HG03196 (cell line): Measurements from ENCODE around the gene POLR1G.

ENCODE experiments used
- ATAC-seq: cut with Tn5 transposase; IDR thresholded peaks from one replicate; pipeline ENCODE4 v1.9.1; 2021; ENCODE audit not compliant: unreplicated experiment

POLR1G gene

DNA sequence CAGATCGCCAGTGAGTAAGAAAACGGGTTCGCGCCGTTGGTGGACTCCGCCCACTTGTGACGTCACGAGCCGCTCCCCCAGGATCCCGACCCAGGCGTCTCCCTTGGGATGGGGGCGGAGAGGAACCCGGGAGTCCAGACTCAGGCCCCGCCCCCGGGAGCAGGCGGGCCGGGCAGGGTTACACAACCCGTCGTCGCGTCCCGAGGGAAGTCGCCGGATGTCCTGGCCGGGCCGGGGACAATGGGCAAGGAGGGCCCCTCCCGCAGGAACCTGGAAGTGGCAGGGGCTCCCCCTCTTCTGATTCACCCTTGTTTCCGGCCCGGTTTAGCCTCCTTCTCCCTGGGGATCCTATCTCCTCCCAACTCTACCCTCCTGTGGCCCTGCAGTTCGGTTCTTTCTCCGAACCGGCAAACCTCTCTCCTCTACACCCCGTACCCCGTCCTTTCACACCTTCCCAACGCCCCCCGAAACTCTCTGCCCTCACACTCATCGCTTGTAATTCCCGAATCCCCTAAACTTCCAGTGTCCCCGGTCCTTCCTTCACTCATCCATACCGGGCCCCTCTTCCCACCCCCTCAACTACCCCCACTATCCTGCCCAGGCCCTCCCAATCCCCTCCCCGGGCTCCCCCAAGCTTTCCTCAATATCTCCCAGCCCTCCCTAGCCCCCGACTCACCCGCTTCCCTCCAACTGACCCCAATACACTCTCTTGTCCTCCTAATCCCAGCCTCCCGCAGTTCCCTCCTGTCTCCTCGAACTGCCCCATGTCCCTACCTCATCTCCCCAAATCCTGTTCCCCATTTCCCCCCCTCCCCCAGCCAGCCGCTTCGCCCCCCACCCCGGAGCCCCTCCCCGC, 37.2 kb downstream of the POLR1G start:
- peak; percentile 26 for ATAC-seq

DNA sequence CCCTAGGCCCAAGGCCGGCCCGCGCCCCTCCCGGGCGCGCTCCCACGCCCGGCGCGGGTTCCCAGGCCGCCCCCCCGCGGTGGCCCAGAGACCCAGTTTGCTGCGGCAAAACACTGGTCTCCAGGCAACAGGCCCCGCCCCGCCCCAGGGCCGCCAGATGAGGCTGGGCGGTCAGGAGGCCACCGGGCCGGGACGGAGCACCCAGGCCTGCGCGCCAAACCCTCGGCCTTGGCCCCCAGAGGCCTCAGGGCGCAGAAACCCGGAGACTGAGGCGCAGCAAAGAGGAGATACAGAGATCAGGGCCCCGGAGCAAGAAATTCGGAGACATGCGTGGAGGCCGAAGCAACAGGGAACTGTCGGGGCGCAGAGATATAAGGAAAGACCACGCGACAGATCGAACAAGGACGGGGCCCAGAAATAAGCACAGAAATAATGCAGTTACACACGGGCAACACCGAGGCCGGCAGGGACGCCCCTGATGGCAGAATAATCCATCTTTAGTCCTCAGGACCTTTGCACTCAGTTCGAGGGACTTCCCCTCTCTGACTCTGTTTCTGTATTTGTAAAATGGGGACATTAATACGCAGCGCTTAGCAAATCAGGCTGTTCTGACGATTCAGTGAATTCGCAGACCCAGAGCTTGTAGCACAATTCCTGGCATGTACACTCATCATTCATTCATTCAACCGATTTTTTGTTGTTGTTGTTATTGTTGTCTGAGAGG, 38.0 kb downstream of the POLR1G start:
- ATAC-seq, result peak; percentile 45

DNA sequence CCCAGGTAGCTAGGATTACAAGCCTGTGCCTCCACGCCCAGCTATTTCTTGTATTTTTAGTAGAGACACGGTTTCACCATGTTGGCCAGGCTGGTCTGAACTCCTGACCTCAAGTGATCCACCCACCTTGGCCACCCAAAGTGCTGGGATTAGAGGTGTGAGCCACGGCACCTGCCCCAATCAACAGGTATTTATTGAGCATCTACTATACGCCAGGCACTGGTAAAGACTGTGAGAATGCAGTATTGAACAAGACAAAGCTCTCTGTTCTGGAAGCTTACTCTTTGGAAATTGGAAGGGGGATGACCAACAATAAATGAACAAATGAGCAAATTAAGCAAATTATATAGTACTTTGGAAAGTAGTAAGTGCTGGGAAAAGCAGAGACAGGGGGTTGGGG, 38.7 kb downstream of the POLR1G start:
- ATAC-seq, result no peak

DNA sequence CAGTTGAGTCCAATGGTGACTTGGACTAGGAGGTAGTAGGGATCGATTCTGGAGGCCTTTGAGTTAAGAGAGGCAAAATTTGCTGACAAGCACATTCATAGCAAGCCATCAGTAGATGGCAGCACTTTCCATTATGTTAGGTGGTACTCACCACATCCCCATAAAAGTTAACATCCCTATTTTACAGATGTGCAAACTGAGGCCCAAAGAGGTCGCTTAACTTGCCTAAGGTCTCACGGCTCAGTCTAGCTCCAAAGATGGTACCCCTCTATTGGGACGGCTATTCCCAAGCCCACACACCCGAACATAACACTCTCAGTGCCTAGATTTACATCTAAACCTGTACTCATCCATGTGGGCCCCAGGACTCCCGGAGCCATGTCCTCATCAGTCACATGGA, 39.9 kb downstream of the POLR1G start:
- no peak for ATAC-seq

DNA sequence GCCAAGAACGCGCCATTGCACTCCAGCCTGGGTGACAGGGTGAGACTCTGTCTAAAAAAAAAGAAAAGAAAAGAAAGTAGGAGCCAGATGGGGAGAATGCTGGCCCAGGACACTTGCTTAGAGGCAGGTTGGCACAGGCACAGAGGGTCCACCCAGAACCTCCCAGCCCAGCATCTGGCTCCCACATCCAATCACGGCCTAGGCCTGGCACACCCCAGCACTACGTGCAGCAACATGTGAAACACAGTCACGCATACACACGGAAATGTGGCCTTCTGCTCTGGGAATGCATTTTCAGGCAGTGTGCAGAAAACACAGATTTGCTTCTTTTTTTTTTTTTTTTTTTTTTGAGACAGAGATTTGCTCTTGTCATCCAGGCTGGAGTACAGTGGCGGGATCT, 40.5 kb downstream of the POLR1G start:
- ATAC-seq, result no peak

DNA sequence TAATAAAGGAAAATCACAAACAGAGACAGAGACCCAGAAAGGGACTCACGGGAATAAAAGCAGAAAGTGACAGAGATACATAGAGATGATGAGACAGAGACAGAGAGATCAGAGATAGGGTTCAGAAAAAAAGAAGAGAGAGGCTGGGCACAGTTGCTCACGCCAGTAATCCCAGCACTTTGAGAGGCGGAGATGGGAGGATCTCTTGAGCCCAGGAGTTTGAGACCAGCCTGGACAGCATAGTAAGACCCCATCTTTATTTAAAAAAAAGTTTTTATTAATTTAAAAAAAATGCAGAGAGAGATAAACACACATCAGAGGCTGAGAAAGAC, 41.9 kb downstream of the POLR1G start:
- no peak for ATAC-seq

DNA sequence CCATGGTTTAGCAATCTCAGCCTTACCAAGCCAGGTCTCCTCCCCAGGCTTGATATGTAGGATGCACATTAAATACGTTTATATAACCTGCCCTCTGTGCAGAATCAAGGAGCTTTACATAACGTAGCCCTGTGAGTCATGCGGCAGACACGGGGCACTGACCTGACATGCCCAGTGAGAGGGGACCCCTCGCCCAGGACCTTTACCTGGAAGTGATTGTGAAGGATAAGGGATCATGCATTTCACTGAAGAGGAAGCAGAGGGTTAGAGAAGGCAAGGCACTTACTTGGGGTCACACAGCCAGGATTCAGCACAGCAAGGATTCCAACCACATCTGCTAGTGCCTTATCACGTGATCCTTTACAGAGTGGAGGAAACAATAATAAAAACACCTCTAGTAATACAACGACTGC, 42.4 kb downstream of the POLR1G start:
- ATAC-seq, result no peak

DNA sequence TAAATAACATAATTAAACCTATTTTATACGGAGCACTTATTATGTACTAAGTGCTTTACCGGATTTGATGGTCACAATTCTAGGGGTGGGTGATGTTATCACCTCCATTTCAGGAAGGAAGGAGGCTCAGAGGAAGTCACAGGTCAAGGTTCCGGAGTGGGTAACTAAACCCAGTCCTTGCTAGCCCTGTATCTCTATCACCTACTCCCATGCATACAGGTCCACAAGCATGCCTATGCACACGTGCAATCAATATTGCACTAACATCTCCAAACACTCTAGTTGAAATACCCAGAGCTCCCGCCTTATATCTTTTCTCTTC, 43.5 kb downstream of the POLR1G start:
- no peak for ATAC-seq

DNA sequence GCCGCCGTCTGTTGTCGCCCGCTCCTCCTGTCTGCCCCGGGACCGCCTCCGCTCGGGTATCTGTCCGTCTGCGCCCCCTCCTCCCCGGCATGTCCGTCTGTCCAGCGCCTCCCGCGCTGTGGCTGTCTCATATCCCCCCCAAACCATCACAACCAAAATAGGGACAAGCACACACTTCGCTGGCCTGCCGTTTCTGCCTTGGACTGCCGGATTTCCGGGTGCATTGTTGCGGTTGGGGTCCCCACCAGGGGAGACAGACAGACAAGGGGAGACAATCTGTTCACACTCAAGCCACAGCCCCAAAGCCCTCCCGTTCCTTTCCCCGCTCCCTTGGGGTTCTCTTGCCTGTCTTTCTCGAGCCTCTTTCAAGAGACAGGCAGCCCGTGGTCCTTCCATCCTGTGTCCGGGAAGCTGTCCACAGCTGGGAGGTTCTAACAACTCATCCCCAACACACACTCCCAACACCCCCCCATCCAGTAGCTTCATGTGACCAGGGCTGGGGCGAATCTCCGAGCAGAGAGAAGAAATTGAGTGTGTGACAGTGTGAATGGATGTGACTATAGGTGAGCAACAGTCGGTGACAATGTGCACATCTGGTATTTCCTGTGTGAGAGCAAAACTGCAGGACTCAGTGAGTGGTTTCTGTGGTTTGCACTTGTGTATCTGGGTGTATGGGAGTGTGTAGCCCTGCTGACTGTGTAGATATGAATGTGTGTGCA, 44.8 kb downstream of the POLR1G start:
- ATAC-seq, result no peak

DNA sequence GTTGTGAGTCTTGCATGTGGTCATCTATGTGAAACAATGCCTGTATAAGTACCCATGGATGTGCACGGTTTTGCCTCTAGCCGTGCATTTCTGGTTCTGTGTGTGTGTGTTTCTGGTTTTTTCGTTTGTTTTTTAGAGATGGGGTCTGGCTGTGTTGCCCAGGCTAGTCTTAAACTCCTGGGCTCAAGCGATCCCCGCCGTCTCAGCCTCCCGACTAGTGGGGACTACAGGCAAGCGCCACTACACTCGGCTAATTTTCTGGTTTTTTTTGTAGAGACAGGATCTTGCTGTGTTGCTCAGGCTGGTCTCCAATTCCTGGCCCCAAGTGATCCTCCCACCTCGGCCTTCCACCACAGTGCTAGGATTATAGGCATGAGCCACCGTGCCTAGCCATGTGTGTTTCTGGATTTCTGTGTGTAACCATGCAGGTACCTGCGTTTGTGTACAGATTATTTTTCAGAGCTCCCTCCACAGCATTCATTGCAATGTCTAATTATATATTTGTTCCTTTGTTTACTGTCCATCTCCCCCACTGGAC, 45.5 kb downstream of the POLR1G start:
- ATAC-seq, result no peak

DNA sequence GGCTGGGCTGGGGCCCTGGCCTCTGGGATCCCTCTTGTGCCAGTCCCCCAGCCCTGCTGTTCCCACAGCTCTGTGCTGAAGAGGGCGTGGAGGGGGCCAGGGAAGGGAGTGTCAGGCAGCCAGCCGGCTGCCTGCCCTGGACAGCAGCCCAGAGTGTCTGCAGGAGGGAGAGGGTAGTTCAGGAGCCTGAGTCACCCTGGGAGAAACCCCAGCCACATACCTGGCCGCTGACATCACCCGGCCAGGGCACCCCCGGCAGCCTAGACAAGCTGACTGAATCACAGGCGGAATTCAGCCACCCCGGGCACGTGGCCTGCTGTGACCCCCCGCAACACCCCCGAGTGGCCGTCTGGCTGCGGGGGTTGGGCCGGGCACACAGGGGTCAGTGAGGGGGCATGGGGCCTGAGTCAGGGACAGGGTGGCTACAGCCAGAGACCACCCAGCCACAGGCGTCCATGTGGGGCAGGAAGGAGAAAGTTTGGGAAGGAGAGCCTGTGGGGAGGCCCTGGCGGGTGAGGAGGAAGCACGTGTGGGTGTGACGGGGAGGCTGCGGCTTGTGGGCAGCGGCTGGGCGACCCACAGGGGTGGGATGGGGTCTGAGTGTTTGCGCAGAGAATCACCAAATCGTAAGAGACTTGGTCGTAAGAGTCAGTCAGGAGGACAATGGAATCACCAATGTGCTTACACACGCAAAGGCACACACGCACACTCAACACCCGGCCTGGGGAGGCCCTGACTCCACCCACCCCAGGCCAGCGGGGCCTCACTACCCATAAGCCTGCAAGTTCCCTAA, 49.5 kb downstream of the POLR1G start:
- ATAC-seq, result peak; percentile 48

DNA sequence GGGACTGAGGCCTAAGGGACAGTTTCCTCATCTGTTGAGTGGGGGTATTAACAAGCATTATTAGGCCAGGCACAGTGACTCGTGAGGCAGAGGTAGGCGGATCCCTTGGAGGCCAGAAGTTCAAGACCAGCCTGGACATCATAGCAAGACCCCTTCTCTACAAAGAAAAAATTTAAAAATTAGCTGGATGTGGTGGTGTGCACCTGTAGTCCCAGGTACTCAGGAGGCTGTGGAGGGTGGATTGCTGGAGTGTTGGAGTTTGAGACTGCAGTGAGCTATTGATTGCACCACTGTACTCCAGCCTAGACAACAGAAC, 50.0 kb downstream of the POLR1G start:
- no peak for ATAC-seq

DNA sequence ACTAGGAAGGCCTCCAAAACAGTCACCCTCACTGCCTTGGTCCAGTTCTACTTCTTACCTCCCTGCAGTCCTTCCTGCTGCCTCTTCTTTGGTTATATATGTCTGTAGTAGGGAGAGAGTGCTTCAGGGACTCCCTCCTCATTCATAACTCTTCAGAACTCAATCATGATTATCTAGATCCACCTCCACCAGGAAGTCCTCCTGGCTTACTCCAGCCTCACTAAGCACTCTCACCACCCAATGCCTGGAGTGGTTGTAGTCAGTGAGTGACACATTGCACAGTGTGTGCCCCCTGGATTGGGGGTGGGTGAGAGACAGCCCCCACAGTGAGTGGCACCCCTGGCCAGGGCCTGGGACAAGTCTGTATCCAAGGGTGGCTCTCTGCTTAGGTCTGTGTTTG, 51.3 kb downstream of the POLR1G start:
- no peak for ATAC-seq
